BJ (cell line): Measurements from ENCODE around the gene OR1E1. TPM values are rescaled to one million over a fixed set of nuclear protein-coding genes. Genes with fewer than 3 reads are reported as not detected.
"Not testable (repeated sequence)": the region's sequence is repeated elsewhere in the genome, so short reads cannot be mapped to it uniquely, and the experiment has no call there.

Experiments used
- CTCF ChIA-PET: fragments of 350-600 bp; formaldehyde crosslinking; extraction: SDS; loops from one replicate; lab custom pipeline; 2021; ENCODE audit warnings: antibody characterized with exemption, inconsistent platforms; lab: Yijun Ruan, JAX
- POLR2A ChIA-PET: fragments of 300-600 bp; sonication (Branson Sonifier 250); formaldehyde crosslinking; extraction: SDS; loops from one replicate; lab custom pipeline; 2021; ENCODE audit warnings: antibody characterized with exemption; lab: Charles Lee
- DNase-seq: peaks from one replicate; pipeline ENCODE4 v3.0.0-alpha.2; 2011; ENCODE audit warnings: low read depth
- H3K27me3 ChIP-seq: 2 replicates; pipeline ENCODE4 v1.6.0; 2011; ENCODE audit warnings: low read length; ENCODE audit not compliant: control insufficient read depth, insufficient read depth
- H3K36me3 ChIP-seq: 2 replicates; pipeline ENCODE4 v1.5.1; 2011; ENCODE audit warnings: low read length; ENCODE audit not compliant: control insufficient read depth, insufficient read depth
- H3K4me3 ChIP-seq: 2 replicates; pipeline ENCODE4 v1.5.1; 2011; ENCODE audit warnings: low read depth, mild to moderate bottlenecking, control low read depth, low read length
- polyA plus RNA-seq: library from polyadenylated mRNA; depleted of rRNA; stranded (reverse); fragments of >200 nt; gene quantifications from 2 replicates; pipeline ENCODE4 v1.2.3, GENCODE V29; 2011
- TF ChIP-seq, protein P1 (sequence below): IDR thresholded peaks from 2 replicates; pipeline ENCODE4 v1.5.1; 2011; ENCODE audit warnings: low read depth, mild to moderate bottlenecking, control low read depth, inconsistent platforms, low read length, moderate library complexity; ENCODE audit not compliant: insufficient read depth

The OR1E1 gene
- polyA plus RNA-seq, 1 experiment = not detected

DNA sequence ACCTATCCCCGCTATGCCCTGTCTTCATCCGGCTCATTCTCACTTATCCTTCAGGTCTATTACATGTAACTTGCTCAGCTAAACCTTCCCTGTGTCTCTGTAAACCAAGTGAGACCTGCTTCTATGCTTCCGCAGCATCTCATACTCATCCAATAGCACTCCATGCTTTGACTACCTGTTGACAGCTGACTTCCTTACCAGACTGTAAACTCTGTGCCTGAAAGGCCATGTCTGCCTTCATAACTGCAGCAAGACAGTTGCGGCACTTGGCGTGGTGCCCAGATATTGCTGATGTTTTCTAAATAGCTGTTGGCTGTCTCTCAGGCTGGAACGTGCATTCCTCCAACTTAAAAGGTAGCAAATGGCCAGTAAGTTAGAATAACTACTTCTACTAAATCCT lies 1.8 kb upstream of the OR1E1 start:
- POLR2A ChIA-PET = no interaction called here
- CTCF ChIA-PET = no interaction called here
- no peak for DNase-seq
- Histone ChIP-seq H3K36me3 (no peaks in the 10 kb centered on the region), H3K4me3 (no peak overlapping the region), H3K27me3 (no peaks in the 10 kb centered on the region)
- TF ChIP-seq, protein P1, sequence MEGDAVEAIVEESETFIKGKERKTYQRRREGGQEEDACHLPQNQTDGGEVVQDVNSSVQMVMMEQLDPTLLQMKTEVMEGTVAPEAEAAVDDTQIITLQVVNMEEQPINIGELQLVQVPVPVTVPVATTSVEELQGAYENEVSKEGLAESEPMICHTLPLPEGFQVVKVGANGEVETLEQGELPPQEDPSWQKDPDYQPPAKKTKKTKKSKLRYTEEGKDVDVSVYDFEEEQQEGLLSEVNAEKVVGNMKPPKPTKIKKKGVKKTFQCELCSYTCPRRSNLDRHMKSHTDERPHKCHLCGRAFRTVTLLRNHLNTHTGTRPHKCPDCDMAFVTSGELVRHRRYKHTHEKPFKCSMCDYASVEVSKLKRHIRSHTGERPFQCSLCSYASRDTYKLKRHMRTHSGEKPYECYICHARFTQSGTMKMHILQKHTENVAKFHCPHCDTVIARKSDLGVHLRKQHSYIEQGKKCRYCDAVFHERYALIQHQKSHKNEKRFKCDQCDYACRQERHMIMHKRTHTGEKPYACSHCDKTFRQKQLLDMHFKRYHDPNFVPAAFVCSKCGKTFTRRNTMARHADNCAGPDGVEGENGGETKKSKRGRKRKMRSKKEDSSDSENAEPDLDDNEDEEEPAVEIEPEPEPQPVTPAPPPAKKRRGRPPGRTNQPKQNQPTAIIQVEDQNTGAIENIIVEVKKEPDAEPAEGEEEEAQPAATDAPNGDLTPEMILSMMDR = no peak

DNA sequence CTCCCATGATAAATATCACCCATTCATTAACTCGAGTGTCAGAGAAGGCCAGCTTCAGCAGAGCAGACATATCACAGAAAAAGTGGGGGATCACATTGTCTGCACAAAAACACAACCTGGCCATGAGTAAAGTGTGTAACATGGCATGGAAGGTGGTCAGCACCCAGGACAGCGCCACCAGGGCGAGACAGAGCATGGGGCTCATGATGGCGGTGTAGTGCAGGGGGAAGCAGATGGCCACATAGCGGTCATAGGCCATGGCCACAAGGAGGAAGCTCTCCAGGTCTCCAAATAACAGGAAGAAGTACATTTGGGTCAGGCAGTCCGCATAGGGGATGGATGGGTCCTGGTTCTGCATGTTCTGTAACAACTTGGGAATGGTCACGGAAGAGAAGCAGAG lies 409 bp downstream of the OR1E1 start:
- H3K27me3 ChIP-seq, POLR2A ChIA-PET, DNase-seq, CTCF ChIA-PET, H3K4me3 ChIP-seq, H3K36me3 ChIP-seq: not testable (repeated sequence)

DNA sequence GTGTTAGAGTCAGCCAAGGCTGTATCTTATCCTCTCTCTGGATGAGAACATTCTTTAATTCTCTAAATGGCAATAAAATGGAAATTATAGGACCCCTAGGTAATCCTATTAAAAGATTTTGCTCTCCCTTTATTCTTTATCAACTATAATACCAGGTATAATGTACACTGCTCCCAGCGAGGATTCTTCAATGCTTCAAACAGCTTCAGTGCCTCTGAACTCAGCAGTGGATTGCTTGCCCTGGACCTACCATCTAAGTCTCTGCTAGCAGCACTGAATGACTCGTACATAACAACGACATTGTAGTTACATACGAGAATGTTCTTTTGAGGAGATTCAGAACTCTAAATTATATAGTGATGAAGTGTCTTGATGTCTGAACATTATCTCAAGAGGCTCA lies 8.4 kb downstream of the OR1E1 start:
- POLR2A ChIA-PET = no interaction called here
- no peak for DNase-seq
- H3K27me3 ChIP-seq = no peaks in the 10 kb centered on the region

DNA sequence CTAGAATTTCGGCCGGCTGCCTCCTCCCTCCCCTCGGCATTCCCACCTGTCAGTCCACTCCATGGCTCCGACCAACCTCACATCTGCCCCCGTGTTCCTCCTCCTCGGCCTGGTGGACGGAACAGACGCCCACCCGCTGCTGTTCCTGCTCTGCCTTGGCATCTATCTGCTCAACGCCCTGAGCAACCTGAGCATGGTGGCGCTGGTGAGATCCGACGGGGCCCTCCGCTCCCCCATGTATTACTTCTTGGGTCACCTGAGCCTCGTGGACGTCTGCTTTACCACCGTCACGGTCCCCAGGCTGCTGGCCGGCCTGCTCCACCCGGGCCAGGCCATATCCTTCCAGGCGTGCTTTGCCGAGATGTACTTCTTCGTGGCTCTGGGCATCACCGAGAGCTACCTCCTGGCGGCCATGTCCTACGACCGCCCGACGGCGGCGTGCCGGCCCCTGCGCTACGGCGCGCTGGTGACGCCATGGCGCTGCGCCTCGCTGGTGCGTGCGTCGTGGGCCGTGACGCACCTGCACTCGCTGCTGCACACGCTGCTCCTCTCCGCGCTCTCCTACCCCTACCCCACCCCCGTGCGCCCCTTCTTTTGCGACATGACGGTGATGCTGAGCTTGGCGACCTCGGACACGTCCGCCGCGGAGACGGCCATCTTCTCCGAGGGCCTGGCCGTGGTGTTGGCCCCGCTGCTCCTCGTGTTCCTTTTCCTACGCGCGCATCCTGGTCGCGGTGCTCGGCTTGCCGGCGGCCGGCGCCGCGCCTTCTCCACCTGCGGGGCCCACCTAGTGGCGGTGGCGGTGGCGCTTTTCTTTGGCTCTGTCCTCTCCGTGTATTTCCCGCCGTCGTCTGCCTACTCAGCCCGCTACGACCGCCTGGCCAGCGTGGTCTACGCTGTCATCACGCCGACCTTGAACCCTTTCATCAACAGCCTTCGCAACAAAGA lies 12.1 kb downstream of the OR1E1 start, which contains the start of gene OR3A2:
Gene OR3A2 (minus strand): TSS at position 440 of the 948 bp plus-strand sequence.
- H3K4me3 ChIP-seq = no peak within 1 kb of the TSS
- POLR2A ChIA-PET = no interaction called here
- no peak for DNase-seq
- TF ChIP-seq, protein P1 = no peak
- no peaks in the 10 kb centered on the region for H3K27me3 ChIP-seq
- H3K36me3 ChIP-seq = no peaks in the 10 kb centered on the region
- CTCF ChIA-PET = interaction anchor here (0.6 kb wide), 1 partner anchor 18 kb away, joined by 3 read pairs; no protein-coding TSS in a partner anchor

More for the DNA sequence above, 8.4 kb downstream of the OR1E1 start:
- TF ChIP-seq, protein P1 = no peak
- Histone ChIP-seq H3K36me3 (no peaks in the 10 kb centered on the region), H3K4me3 (no peak overlapping the region)
- CTCF ChIA-PET = no interaction called here

DNA sequence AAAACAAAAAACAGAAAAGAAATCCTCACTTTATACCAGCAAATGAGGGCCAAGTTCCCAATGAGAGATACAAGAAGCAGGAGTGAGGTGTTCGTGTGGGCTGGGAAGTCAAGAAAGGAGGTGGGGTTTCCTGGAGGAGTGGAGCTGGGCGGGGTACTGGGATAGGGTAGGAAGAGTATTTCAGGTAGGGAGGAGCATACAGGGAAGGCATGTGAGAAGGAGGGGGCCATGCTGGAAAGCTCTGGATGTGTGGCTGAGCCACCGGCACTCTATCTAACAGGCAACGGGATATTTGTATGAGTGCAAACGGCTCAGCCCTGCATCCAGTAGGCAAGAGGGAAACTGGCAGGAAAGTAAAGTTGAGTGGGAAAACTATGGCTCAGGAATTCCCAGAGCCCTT lies 16.3 kb downstream of the OR1E1 start:
- DNase-seq = no peak
- POLR2A ChIA-PET = no interaction called here
- H3K27me3 ChIP-seq = no peaks in the 10 kb centered on the region
- no peaks in the 10 kb centered on the region for H3K36me3 ChIP-seq
- CTCF ChIA-PET = interaction anchor here (0.7 kb wide), 1 partner anchor 9 kb away, joined by 5 read pairs; no protein-coding TSS in a partner anchor
- TF ChIP-seq, protein P1 = no peak
- H3K4me3 ChIP-seq = no peak overlapping the region
